SU-DHL-6 (cell line): ENCODE measurements around the gene ENDOV.

Experiments used
- EZH2phosphoT487 ChIP-seq: fragments of 200-600 bp; sonication (generic), shearing (Covaris generic); conservative IDR thresholded peaks from 2 replicates; pipeline ENCODE4 v1.6.1; 2018; ENCODE audit warnings: mild to moderate bottlenecking, antibody characterized with exemption, low read length, moderate library complexity, mixed read lengths
- TF ChIP-seq, protein P1 (sequence below): fragments of 200-600 bp; sonication (generic); IDR thresholded peaks from one replicate; pipeline ENCODE4 v1.5.1; 2017; ENCODE audit warnings: antibody characterized with exemption, mild to moderate bottlenecking, low read length, moderate library complexity; ENCODE audit not compliant: insufficient read depth, poor library complexity, severe bottlenecking

DNA sequence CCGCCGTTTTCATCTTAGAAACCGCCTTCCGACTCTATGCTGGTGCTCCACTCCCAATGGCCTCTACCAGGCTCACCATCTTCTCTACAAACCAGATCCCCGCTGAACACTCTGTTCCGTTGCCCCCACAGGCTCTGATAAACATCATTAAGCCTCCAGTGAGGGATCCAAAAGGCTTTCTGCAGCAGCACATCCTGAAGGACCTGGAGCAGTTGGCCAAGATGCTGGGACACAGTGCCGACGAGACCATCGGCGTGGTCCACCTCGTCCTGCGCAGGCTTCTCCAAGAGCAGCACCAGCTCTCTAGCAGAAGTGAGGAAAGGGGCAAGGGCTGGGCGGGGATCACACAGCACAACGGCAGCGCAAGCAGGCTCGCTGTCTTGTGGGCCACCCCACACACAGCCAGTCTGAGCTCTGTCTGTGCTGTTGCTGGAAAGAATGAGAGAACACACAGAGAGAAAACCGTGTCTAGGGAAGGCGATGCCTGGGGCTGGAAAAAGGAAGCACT lies 33.5 kb upstream of the ENDOV start:
- TF ChIP-seq, protein P1, sequence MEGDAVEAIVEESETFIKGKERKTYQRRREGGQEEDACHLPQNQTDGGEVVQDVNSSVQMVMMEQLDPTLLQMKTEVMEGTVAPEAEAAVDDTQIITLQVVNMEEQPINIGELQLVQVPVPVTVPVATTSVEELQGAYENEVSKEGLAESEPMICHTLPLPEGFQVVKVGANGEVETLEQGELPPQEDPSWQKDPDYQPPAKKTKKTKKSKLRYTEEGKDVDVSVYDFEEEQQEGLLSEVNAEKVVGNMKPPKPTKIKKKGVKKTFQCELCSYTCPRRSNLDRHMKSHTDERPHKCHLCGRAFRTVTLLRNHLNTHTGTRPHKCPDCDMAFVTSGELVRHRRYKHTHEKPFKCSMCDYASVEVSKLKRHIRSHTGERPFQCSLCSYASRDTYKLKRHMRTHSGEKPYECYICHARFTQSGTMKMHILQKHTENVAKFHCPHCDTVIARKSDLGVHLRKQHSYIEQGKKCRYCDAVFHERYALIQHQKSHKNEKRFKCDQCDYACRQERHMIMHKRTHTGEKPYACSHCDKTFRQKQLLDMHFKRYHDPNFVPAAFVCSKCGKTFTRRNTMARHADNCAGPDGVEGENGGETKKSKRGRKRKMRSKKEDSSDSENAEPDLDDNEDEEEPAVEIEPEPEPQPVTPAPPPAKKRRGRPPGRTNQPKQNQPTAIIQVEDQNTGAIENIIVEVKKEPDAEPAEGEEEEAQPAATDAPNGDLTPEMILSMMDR = no peak
- TF ChIP-seq EZH2phosphoT487 = no peak
